HG03442 (cell line): ENCODE measurements around the gene MGAT5.
A peak's percentile ranks its signal among the peaks of the same experiment; 100 is the strongest.

Source experiments
- ATAC-seq: cut with Tn5 transposase; IDR thresholded peaks from one replicate; pipeline ENCODE4 v1.9.1; 2021; ENCODE audit warnings: mild to moderate bottlenecking, moderate library complexity; ENCODE audit not compliant: unreplicated experiment

MGAT5 gene

GRCh38 chr2:134253117-134253704 is 661 bp upstream of the MGAT5 start:
- peak; percentile 69 for ATAC-seq

GRCh38 chr2:134254824-134255223 is 952 bp downstream of the MGAT5 start:
- no peak for ATAC-seq

GRCh38 chr2:134256956-134257355 is 3.1 kb downstream of the MGAT5 start:
- no peak for ATAC-seq

- no peak for ATAC-seq
These were observed 3.6 kb downstream of the MGAT5 start for GRCh38 chr2:134257509-134257908.

- ATAC-seq = no peak
These were observed 4.3 kb downstream of the MGAT5 start for GRCh38 chr2:134257965-134258683.

GRCh38 chr2:134258684-134259388 is 5.0 kb downstream of the MGAT5 start:
- ATAC-seq = peak; percentile 36

GRCh38 chr2:134259571-134259970 is 5.7 kb downstream of the MGAT5 start:
- no peak for ATAC-seq

- no peak for ATAC-seq
These were observed 6.1 kb downstream of the MGAT5 start for GRCh38 chr2:134259994-134260393.

GRCh38 chr2:134260713-134261112 is 6.8 kb downstream of the MGAT5 start:
- ATAC-seq = no peak

- peak; percentile 57 for ATAC-seq
These were observed 7.7 kb downstream of the MGAT5 start for GRCh38 chr2:134261398-134262131.

- ATAC-seq = peak; percentile 49
These were observed 8.8 kb downstream of the MGAT5 start for GRCh38 chr2:134262684-134263083.

GRCh38 chr2:134268265-134268664 is 14.4 kb downstream of the MGAT5 start:
- no peak for ATAC-seq

- no peak for ATAC-seq
These were observed 15.4 kb downstream of the MGAT5 start for GRCh38 chr2:134269230-134269629.

- no peak for ATAC-seq
These were observed 16.3 kb downstream of the MGAT5 start for GRCh38 chr2:134269972-134270735.

- ATAC-seq = no peak
These were observed 17.9 kb downstream of the MGAT5 start for GRCh38 chr2:134271758-134272157.

GRCh38 chr2:134272806-134273205 is 18.9 kb downstream of the MGAT5 start:
- ATAC-seq = no peak

GRCh38 chr2:134273256-134273983 is 19.5 kb downstream of the MGAT5 start:
- no peak for ATAC-seq

- no peak for ATAC-seq
These were observed 20.2 kb downstream of the MGAT5 start for GRCh38 chr2:134274121-134274520.

- ATAC-seq = peak; percentile 85
These were observed 21.4 kb downstream of the MGAT5 start for GRCh38 chr2:134275058-134275862.
